ENCODE results near the gene SMARCD3.
A peak's percentile ranks its signal among the peaks of the same experiment; 100 is the strongest.

Gene SMARCD3

DNA sequence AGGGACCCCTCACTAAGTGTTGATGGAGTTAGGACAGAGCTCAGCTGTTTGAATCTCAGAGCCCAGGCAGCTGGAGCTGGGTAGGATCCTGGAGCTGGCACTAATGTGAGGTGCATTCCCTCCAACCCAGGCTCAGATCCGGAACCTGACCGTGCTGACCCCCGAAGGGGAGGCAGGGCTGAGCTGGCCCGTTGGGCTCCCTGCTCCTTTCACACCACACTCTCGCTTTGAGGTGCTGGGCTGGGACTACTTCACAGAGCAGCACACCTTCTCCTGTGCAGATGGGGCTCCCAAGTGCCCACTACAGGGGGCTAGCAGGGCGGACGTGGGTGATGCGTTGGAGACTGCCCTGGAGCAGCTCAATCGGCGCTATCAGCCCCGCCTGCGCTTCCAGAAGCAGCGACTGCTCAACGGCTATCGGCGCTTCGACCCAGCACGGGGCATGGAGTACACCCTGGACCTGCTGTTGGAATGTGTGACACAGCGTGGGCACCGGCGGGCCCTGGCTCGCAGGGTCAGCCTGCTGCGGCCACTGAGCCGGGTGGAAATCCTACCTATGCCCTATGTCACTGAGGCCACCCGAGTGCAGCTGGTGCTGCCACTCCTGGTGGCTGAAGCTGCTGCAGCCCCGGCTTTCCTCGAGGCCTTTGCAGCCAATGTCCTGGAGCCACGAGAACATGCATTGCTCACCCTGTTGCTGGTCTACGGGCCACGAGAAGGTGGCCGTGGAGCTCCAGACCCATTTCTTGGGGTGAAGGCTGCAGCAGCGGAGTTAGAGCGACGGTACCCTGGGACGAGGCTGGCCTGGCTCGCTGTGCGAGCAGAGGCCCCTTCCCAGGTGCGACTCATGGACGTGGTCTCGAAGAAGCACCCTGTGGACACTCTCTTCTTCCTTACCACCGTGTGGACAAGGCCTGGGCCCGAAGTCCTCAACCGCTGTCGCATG lies 11.0 kb downstream of the SMARCD3 start:
- no peak for DNase-seq (ENCODE audit: low read depth in 2 of 2)

DNA sequence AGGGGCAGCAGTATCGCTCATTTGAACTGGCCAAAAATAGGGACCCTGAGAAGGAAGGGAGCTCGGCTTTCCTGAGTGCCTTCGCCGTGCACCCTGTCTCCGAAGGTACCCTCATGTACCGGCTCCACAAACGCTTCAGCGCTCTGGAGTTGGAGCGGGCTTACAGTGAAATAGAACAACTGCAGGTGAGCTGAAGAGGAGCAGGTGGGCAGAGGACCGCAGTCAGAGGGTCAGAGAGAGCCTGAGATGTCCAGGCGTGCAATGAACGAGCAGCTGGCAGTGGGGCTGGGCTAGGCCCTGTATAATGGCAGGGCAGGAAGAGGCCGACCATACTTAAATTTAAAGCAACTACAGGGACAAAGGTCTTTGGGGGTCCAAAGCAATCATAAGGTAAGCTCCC lies 12.1 kb downstream of the SMARCD3 start:
- no peak for DNase-seq (ENCODE audit: low read depth in 2 of 2)

DNA sequence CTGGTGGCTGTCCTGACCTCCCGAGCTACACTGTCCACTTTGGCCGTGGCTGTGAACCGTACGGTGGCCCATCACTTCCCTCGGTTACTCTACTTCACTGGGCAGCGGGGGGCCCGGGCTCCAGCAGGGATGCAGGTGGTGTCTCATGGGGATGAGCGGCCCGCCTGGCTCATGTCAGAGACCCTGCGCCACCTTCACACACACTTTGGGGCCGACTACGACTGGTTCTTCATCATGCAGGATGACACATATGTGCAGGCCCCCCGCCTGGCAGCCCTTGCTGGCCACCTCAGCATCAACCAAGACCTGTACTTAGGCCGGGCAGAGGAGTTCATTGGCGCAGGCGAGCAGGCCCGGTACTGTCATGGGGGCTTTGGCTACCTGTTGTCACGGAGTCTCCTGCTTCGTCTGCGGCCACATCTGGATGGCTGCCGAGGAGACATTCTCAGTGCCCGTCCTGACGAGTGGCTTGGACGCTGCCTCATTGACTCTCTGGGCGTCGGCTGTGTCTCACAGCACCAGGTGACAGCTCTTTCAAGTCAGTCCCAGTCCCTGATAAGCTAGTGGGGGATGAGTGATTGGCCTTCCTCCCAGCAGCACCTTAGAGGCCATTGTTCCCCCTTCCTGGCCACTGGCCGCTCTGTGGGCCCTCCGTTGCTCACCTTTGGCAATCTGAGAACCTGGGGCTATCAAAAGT lies 13.3 kb downstream of the SMARCD3 start:
- no peak for DNase-seq (ENCODE audit: low read depth in 2 of 2)

DNA sequence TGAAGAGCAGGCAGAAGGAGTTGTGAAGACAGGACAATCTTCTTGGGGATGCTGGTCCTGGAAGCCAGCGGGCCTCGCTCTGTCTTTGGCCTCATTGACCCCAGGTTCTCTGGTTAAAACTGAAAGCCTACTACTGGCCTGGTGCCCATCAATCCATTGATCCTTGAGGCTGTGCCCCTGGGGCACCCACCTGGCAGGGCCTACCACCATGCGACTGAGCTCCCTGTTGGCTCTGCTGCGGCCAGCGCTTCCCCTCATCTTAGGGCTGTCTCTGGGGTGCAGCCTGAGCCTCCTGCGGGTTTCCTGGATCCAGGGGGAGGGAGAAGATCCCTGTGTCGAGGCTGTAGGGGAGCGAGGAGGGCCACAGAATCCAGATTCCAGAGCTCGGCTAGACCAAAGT lies 14.7 kb downstream of the SMARCD3 start:
- DNase-seq (ENCODE audit: low read depth in 2 of 2): no peak

DNA sequence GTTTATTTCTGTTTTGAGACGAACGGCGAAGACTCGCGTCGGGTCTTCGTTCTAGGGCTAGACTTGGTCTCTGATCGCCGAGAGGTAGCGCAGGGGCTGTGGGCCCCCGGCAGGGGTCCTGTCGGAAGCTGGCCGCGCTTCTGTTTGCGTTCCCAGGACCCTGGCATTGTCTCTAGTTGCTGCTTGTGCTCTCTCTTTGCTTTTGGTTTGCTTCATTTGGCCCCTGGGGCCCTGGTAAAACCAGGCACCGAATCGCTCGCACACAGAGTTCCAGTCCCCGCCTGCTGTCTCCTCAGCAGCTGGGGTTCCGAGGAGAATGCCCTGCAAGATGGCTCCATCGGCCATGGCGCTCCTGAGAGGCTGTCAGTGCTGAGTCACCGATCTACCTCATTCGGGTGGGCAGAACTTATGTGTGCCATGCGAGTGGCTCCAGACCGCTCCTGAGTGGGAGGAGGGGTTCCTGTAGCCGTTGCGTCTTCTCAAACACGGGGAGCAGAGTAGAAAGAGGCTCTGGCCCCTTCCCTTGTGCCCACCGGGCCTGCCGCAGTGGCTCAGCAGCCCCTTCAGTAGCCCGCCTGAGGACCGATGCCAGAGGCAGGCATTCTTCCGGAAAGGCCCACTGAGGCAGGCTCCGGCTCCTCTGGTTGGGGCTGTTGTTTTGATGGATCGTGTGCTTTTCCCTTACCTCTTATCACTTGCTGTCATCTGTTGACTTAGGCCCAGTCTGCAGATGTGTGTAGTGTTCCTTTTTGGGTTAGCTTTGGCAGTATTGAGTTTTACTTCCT lies 15.4 kb downstream of the SMARCD3 start:
- DNase-seq (ENCODE audit: low read depth in 2 of 2): peak; percentile 73 to 77

DNA sequence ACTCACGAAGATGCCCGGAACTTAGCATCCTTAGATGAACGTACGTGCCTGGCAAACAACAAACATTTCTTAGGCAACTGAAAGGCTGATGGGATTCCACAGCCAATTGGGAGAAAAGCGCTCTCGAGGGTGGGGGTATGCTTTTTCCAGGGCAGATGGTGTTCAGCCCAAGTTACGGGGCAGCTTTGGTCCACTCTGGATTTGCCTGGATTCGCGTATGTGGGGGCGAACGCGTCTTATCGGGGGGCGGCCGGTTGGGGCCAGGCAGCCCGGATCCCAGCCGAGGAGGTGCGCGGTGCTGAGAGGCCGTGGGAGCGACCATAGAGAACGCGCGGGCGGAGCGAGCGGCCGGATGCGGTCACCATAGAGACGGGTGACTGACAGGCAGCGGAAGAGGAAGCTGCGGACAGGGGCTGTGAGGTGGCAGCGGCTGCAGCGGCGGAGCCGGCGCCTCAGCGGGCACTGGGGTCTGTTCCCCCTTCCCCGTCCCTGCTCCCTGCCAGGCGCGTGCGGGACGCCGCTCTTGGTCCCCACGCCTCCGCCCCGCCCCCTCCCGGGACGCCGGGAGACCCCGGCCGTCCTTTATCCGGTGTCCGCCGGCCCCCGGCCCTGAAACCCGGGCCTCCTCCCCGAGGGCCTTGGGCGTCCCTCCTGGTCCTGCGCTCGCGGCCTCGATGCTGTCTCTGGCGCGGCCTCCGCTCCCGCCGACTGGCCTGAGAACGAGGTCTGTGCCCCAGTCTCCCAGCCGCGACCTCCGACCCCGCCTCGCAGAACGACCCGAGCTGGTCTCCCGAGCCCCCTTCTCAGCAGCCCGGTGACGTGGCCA lies 16.2 kb downstream of the SMARCD3 start, which contains the start of gene CHPF2:
Gene CHPF2, plus strand, starts transcription at position 393 of the 826 bp plus-strand sequence. CDS start 1,529 bp downstream, outside the sequence.
- DNase-seq (ENCODE audit: low read depth in 2 of 2): peak; percentile 81 to 87

DNA sequence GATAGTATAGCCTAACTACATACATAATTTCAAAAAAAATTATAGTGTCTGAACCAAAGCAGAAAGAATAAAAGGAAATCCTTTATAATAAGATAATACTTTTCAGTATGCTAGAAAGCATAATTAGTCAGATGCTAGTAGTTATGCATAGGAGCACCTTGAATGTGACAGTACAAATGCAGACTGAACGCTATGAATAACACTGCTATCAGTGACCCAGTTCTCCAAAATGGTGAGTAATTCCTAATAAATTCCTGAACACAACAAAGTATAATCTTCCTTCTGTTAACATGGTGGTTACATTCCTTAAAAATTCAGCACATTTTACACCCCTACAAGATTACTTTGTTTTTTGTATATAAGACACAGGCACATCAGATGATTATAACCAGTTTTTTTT lies 17.4 kb downstream of the SMARCD3 start:
- DNase-seq (ENCODE audit: low read depth in 2 of 2): no peak

DNA sequence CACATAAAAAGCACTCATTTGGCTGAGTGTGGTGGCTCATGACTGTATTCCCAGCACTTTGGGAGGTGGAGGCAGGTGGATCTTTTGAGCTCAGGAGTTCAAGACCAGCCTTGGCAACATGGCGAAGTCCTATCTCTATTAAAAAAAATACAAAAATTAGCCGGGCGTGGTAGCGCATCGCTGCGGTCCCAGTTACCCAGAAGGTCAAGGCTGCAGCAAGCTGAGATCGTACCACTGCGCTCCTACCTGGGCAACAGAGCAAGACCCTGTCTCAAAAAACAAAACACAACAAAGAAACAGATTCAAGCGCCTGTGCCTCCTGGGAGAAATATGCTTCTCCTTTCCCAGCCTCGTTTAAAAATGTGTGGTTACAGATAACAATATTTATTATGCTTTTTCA lies 19.2 kb downstream of the SMARCD3 start:
- no peak for DNase-seq (ENCODE audit: low read depth in 2 of 2)

DNA sequence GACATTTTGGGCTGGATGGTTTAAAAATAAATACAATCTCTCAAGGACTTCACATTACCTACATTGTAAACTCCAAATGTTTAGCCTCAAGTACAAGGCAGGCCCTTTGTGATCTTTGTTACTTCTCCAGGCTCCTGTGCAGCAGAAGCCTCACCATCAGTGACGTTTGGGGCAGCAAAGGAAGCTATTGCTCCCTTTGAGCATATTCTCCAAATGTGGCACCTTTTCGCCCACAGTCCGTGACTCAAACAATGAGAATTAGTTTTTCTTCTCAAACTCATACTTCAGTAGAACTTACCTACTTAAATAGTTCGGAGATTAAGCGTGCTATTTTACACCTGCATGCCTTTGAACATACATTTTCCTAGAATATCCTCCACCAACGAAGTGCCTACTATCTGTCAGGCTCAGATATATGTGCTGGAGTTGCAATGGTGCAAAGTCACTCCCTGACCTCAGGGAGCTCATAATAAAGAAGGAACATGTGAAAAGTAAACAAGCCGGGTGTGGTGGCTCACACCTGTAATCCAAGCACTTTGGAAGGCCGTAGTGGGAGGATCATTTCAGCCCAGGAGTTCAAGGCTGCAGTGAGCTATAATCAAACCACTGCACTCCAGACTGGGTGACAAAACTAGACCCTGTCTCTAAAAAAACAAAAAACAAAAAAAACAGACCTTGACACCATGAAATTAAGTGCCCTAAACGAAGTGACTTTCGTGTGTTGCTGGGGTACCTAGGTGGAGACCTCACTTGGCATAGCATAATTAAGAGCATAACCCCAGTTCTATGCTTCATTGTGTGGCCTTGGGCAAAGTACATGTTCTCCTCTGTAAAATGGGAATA lies 20.2 kb downstream of the SMARCD3 start:
- DNase-seq (ENCODE audit: low read depth in 2 of 2): no peak

DNA sequence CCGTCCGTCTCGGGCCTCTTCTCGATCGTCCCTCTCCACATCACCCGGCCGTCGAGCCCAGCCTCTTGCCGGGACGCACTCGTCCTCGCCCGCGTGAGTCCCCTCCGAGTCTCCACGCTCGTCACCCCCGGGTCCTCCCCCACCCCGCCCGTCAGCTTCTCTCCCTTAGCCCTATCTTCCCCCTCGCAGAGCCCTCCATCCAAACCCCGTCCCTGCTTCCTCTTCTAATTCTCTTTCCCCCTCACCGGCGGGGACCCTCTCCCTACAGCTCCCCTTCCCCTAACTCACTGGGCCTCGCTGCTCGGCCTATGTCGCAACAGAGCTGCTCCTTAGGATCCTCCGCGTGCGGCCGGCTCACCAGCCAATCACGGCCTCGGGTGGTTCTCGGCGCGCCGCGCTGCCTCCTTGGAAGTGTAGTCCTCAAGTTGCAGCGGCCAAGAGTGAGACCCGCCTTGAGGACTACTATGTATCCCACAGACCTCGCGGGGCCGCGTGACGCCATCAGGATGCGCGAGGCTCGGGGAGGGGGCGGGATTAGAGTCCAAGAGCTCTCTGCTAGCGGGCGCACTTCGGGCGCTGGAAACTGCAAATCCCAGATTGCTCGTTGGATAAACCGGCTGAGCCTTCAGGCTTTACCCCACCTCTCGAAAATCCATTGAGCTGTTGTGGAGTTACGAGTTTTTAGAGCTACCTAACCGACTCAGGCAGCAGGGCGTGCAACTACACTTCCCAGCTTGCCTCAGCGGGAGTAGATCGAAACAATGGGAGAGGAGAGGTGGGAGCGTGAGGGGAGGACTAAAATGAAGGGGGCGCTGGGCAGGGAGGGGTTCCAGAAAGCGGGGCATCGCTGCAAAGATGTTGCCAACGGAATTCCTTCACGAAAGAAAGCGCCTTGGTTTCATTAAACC lies 21.4 kb downstream of the SMARCD3 start, which contains the start of gene ABCF2:
Gene ABCF2, minus strand, starts transcription at position 331 of the 908 bp plus-strand sequence. CDS start 747 bp downstream, outside the sequence.
- DNase-seq (ENCODE audit: low read depth in 2 of 2): peak; percentile 95 to 98

DNA sequence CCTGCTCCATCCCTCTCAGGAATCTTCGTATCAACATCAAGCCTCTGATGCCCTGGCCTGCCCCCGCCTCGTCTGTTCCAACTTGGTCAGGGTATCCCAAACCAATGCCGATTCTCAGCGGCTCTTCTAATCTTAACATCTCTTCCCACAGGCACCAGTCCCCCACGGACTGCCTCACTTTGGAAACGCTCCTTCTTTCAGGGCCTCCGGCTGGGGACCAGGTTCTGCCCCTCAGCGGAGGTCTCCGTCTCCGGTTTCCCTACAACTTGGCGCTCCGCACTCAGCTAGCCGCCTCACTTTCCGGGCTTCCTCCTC lies 22.0 kb downstream of the SMARCD3 start:
- no peak for DNase-seq (ENCODE audit: low read depth in 2 of 2)

DNA sequence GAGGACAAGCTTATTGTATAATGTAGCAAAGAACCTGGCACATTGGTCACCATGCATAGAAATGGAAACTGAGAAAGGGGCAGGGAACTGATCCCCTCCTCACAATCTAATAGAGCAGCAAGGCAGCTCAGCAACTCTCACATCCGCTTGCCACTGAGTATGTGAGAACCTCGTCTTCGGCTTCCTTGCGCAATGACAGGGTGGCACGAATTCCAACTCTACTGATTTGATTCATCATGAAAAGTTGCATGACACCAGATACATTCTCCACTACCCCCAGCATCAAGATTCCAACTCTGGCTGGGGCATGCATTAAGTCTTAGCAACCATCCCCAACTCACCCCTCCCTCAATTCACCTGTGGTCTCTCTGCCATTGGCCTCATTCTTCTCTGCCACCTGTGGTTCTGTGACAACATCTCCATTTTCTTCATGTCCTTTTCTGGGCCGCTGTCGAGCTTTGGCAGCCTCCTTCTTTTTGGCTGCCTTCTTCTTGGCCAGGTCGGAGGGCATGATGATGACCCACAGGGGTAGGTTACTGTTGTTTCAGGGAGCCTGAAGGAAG lies 22.5 kb downstream of the SMARCD3 start:
- DNase-seq (ENCODE audit: low read depth in 2 of 2): no peak

DNA sequence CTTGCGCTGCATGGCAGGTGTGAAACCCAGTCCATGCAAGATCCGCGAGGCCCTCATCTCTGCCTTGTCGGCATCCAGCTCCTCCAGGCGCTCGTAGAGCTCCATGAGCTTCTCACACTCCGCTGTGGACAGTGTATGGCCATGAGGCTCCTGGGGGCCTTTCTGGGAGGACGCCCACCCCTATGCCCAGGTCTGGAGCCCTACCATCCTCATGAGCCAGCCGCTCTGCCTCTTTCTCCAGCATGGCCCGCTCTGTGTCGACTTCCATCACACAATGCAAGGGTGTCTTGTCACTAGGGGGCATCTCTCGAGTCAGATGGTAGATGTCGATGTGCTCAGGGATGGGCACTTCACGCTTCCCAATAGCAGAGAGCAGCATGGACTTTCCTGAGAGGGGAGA lies 24.8 kb downstream of the SMARCD3 start:
- no peak for DNase-seq (ENCODE audit: low read depth in 2 of 2)

DNA sequence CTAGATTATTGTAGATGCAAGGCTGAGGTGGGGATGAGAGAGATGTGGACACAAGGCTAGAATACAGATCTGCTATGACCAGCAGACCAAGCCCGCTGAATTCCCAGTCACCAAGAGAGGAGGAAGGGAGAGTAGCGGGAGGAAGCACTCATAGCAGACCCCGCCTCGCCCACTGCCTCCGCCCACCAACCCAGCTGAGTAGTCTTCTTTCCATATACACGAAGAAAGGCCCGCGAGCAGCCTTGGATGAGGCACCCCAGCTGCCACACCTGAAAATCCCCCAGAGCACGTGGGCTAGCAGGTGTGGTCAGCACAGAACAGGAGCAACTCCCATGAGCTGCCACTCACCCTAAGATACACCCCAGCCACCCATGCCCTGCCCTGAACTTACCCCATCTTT lies 30.3 kb downstream of the SMARCD3 start:
- no peak for DNase-seq (ENCODE audit: low read depth in 2 of 2)

DNA sequence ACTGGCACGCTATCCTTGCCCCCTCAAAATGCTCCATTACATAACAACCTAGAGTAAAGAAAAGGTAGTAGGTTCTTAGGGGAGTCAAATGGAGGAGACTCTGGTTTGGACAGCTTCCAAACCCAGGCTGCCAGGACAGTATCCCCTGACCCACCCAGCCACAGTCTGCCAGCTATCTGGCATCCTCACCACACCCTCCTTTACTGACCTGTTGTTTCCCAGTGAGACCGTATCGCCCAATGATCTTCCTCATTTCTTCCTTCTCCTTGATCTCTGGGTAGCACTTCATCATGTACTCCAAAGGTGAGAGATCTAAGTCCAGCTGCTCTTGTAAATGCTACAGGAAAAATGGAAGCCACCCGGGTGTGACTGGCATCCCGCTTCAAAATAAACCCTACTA lies 33.1 kb downstream of the SMARCD3 start:
- DNase-seq (ENCODE audit: low read depth in 2 of 2): no peak

DNA sequence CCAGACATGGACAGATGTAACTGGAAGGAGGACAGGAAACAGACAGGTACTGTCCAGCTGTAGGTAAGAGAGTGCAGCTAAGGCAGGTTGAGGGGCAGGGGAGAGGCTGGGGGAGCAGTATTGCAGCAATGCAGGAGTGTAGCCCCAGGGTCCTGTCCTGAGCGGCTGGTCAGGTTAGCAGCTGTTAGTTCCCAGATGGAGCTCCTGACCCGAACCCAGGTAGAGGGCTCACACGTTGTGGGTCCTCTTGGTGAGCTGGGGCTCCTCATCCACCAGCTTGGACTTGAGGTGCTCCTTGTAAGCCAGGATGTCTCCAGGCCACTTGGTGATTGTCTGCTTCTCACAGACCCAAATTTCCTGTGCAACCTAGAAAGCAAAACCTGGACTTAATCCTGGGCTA lies 34.7 kb downstream of the SMARCD3 start:
- DNase-seq (ENCODE audit: low read depth in 2 of 2): no peak

DNA sequence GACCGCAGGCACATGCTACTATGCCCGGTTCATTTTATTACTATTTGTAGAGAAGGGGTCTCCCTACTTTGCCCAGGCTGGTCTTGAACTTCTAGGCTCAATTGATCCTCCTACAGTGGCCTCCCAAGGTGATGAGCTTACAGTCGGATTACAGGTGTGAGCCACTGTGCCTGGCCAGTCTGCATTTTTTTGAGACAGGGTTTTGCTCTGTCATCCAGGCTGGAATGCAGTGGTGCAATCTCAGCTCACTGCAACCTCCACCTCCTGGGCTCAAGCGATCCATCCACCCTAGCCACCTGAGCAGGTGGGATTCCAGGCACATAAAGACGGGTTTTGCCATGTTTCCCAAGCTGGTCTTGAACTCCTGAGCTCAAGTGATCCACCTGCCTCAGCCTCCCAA lies 35.9 kb downstream of the SMARCD3 start:
- no peak for DNase-seq (ENCODE audit: low read depth in 2 of 2)

DNA sequence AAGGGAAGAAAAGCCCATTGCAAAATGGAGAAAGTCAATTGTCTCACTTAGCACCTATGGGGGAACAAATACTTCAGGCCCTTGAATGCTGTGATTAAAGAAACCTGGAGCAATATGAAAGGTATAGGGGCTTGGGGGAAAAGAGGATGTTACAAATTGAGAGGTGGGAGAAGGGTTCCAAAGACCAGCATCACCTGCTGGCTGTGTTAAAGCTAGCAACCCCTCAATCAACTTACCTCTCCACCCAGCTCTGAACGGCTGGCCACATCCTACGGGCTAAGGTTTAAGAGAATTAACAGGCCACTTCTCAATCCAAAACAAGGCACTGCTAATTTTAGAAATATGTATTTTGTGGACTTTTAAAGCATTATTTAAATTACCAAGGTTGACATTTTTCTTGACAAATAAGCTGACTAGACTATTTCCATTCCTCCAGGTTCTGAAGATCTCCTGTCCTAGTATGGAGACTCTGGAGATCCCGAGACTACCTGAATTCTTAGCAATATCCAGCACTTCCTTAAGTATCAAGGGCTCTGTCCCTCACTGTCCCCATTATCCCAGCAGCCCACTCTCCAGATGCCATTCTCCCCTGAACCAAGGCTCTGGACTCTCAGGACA lies 37.2 kb downstream of the SMARCD3 start:
- DNase-seq (ENCODE audit: low read depth in 2 of 2): no peak

Measured in stimulated activated CD4-positive, alpha-beta T cell treated with anti-CD3 and anti-CD28 coated beads, Interleukin-15, amount 100 ng/mL, for 48 hours (primary cell).